GM18909 (cell line): ENCODE results near the gene GLCE.

Experiments
- ATAC-seq: cut with Tn5 transposase; IDR thresholded peaks from one replicate; pipeline ENCODE4 v1.9.1; 2021; ENCODE audit warnings: mild to moderate bottlenecking; ENCODE audit not compliant: unreplicated experiment, poor library complexity

The GLCE gene

DNA sequence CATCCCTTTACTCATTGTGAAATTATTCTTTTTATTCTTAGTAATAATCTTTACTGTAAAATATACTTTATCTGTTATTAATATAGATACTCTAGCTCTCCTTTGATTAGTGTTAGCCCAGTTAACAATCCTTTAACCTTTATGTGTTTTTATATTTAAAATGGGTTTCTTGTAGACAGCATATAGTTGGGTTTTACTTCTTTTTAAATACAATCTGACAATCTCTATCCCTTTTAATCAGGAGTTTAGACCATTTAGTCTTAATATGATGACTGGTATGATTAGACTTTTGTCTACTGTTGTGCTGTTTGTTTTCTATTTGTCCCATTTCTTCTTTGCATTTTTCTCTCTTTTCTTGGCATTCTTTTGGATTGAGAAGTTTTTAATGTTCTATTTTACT lies 30.1 kb downstream of the GLCE start:
- no peak for ATAC-seq

DNA sequence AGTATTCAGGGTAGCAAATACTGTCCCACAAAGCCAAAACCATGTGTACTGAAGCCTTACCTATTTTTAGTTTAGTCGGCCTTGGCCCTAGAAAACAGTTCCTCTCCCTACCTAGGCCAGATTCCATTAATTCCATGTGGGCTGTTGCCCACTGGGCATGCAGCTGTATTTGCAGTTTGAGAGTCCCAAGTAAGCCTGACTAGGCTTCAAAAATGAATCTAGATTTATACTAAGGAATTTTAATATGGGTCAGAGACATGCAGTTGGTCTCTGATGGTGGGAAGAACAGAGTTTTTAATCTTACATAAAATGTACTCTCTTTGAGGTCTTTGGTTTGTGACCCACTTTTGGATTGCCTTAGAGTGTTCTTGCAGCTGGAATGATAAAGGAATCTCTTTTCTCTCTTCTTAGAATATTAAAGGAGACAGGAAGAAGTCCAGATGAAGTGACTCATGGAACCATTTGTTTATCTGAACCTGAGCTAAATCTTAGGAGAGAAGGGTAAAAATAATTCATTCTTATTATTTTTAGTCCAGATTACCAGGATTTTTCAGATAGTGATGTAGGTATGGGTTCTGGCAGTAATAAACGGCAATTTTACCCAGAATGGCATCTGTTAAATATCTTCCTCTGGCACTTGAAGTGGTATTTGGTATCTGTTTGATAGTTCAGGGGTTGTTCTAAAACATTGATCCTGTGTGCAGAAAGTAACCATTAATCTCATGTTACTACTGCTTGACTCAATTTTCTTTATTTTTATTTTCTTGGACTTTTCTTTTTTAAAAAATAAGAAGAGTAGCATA lies 33.8 kb downstream of the GLCE start:
- no peak for ATAC-seq

DNA sequence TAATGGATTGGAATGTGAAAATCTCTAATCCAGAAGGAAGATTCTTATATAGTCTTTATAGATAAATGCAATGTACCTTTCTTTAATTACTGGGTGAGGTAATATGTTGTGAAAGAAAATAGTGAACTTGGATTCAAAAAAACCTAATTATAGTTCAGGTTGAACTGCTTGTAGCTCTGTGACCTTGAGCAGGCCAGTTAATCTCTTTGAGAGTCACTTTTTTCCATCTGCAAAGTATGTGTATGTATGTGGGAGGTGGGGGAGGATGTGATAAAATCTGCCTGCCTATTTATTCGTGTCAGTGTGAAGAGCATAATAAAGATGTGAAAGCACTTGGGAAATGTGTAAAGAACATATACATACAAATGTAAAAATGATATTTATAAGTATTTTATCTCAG lies 34.4 kb downstream of the GLCE start:
- no peak for ATAC-seq

GRCh38 chr15:69200832-69201745 lies 40.7 kb downstream of the GLCE start:
- no peak for ATAC-seq

GRCh38 chr15:69206079-69206478 lies 45.6 kb downstream of the GLCE start:
- ATAC-seq = no peak

DNA sequence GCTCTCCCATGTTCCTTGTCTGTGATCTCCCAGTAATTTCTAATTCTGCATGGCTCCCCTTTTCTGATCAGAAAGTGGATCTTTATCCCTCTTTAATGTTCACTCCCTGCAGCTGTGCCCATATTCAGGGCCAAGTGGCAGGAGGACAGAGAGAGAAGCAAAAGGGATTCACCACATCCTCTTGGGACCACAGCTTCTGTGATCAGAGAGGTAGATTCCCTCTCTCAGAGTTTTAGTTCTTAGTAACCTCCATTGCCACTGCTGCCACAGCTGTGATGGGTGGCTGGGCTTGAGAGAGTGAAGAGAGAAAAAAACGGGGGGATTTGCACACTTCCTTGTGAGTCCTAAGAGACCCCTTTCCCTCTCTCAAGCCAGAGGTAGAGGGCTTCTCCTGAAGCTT lies 49.2 kb downstream of the GLCE start:
- no peak for ATAC-seq

- ATAC-seq = no peak
Observed at GRCh38 chr15:69210574-69210973, 50.1 kb downstream of the GLCE start.

DNA sequence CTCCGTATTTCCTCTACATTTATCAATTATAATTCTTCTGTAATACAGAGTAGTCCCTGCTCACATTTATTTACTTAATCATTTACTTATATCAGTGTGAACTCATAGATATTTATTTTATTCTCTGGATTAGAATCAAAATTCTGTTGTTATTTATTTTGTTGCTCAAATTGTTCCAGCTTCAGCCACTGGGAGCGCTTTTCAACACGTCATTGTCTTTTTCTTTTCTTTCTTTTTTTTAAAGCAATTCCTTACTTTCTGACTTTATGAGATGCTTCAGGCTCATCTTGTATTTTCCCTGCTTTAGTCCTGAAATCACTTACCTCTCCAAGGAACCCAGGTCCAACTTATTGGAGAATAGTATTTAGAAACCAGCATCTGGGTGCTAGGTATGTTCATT lies 53.4 kb downstream of the GLCE start:
- no peak for ATAC-seq

DNA sequence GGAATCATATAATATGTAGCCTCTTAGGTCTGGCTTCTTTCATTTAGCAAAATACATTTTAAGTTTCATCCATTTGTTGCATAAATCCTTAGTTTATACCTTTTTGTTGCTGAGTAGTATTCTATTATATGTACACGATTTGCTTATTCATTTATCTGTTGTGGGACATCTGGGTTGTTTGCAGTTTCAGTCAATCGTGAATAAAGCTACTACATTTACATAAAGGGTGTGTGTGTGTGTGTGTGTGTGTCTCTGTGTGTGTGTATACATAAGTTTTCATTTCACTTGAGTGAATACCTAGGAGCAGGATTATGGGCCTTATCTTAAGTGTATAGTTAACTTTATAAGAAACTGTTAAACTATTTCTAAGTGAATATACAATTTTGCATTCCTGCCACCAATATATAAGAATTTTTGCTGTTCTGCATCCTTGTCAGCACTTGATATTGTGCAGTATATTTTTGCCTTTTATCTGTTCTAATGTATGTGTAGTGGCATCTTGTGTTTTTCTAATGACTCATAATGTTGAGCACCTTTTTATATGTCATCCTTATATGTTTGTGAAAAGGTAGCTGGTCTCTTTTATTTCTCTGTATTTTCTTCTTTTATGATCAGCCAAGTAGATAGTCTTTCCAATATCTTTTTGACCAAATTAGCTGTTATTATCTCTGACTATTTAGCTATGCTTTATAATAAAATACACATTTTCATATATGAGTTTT lies 55.0 kb downstream of the GLCE start:
- no peak for ATAC-seq

DNA sequence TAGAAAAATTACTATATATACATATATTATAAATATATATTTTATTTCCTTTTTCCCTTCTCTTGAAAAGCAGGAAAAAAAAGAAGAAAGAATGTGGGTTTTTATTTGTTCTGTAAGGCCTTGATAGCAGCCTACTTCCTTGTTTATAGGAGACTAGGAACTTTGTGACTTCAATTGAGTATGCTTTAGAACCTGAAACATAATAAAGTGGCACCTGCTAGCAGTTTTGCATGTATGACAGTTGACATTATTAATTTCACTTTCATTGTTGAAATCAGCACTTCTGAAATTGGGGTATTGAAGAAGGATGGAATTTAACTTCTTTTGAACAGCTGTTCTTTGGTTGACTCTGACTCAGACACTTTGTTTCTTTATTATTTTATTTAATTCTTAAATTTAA lies 56.9 kb downstream of the GLCE start:
- no peak for ATAC-seq

- no peak for ATAC-seq
Observed at GRCh38 chr15:69219690-69220089, 59.3 kb downstream of the GLCE start.

DNA sequence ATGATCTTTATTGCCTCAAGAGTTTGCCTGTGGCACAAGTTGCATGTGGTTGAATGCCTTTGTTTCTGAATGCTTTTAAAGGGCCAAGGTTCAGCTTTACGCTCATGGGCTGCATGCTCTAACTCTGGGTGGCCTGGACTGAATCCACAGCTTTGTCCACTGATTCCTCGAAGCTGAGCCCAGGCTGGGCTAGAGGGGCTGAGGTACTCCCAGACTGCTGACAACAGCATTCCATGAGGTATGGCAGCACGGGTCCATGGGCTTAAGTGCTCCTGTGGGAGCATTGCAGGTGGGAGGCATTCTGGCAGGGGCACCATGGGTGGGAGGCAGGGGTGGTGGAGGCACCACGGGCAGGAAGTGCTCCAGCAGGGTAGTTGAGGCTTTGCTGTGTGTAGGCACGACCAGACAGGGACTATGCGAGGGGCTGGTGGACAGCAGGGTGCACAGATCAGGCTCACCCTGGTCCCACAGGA lies 61.6 kb downstream of the GLCE start:
- no peak for ATAC-seq

GRCh38 chr15:69223083-69223813 lies 62.8 kb downstream of the GLCE start:
- ATAC-seq = no peak

GRCh38 chr15:69224383-69224782 lies 63.9 kb downstream of the GLCE start:
- ATAC-seq = no peak

- no peak for ATAC-seq
Observed at GRCh38 chr15:69225355-69226022, 65.1 kb downstream of the GLCE start.

DNA sequence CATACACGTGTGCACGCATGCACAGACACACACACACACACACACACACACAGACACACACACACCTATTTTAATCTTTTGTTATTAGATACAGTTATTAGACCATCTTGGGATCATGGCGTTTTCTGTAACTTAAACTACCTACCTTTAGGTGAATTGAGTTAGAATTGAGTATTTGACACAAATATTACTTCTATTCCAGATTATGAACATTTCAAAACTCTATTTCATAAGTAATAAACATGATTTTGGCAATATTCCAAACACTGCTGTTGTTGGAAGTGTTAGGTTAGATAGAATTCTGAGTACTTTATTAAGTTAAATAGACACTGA lies 65.6 kb downstream of the GLCE start:
- no peak for ATAC-seq

DNA sequence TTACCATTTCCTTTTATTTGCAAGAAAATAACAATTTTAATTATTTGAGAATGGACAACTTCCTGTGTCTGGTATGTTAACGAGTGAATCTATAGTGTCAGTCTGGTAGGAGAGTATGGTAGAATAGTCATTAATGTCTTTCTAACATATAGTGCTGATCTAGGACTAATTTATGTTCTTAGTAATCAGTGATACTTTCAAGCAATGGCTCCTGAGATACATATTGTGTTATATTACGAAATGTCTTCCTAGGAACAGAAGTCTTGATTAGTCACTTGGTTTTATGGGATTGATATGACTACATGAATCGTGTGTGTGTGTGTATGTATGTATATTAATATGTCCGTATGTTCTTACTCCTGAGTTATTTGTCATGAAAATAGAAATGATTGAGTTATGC lies 71.7 kb downstream of the GLCE start:
- ATAC-seq = no peak

- no peak for ATAC-seq
Observed at GRCh38 chr15:69232765-69233164, 72.3 kb downstream of the GLCE start.

DNA sequence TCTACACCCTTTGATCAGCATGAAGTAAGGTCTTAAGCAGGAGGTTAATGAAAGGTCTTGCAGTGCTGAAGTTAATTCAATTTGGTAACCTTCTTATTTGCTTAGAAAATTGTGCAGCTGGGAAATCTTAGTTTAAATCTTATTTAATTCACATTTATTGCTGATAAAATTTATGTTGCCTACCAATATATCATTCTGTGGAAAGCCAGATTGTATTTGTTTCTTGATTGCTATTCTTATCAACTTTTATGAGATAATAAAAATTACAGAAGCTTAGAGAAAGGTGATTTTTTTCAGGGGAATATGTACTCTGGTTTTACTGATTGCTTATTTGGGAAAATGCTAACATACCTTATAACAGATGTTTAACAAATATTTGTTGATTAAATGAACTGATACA lies 74.2 kb downstream of the GLCE start:
- no peak for ATAC-seq

- ATAC-seq = no peak
Observed at GRCh38 chr15:69236505-69236904, 76.1 kb downstream of the GLCE start.
